RWPE2 (cell line): ENCODE measurements around the gene WBP2.
"Not testable (repeated sequence)": the region's sequence is repeated elsewhere in the genome, so short reads cannot be mapped to it uniquely, and the experiment has no call there.

Experiments
- ATAC-seq: fragments of 200-7000 bp; cut with Tn5 transposase; 3 replicates; pipeline ENCODE4 v1.9.1; 2021; ENCODE audit warnings: low read depth
- DNase-seq: peaks from one replicate; pipeline ENCODE4 v3.0.0-alpha.2; 2020; ENCODE audit warnings: low spot score
- H3K27ac ChIP-seq: fragments of 450-650 bp; 2 replicates; pipeline ENCODE4 v1.5.1; 2017; ENCODE audit warnings: mild to moderate bottlenecking; ENCODE audit not compliant: poor library complexity, severe bottlenecking
- H3K27me3 ChIP-seq: fragments of 250-450 bp; sonication (Bioruptor Pico); 2 replicates; pipeline ENCODE4 v1.5.1; 2021; ENCODE audit warnings: mild to moderate bottlenecking, moderate library complexity; ENCODE audit not compliant: insufficient read depth, poor library complexity, severe bottlenecking
- H3K36me3 ChIP-seq: fragments of 250-450 bp; sonication (Bioruptor Pico); 2 replicates; pipeline ENCODE4 v1.5.1; 2020; ENCODE audit warnings: low read depth, mild to moderate bottlenecking, moderate library complexity
- H3K4me1 ChIP-seq: fragments of 250-450 bp; sonication (Bioruptor Pico); 2 replicates; pipeline ENCODE4 v1.5.1; 2021; ENCODE audit warnings: mild to moderate bottlenecking, moderate library complexity; ENCODE audit not compliant: insufficient read depth, poor library complexity, severe bottlenecking
- H3K4me3 ChIP-seq: fragments of 250-450 bp; sonication (Bioruptor Pico); 2 replicates; pipeline ENCODE4 v1.5.1; 2021; ENCODE audit warnings: mild to moderate bottlenecking, moderate library complexity; ENCODE audit not compliant: severe bottlenecking
- H3K9me3 ChIP-seq: fragments of 250-450 bp; sonication (Bioruptor Pico); 2 replicates; pipeline ENCODE4 v1.5.1; 2021; ENCODE audit warnings: mild to moderate bottlenecking, moderate library complexity; ENCODE audit not compliant: severe bottlenecking
- CTCF ChIP-seq: fragments of 450-650 bp; IDR thresholded peaks from one replicate; pipeline ENCODE4 v1.5.1; 2017; ENCODE audit warnings: mild to moderate bottlenecking, moderate library complexity; ENCODE audit not compliant: poor library complexity, severe bottlenecking

Gene WBP2

GRCh38 chr17:75854101-75854748, 910 bp downstream of the WBP2 start:
- Histone ChIP-seq H3K27ac (peak overlapping the region; percentile 69), H3K4me1 (peaks cover 16% of the 10 kb centered on the region), H3K9me3 (no peaks in the 10 kb centered on the region), H3K4me3 (peak overlapping the region; percentile 62), H3K36me3 (peaks cover 40% of the 10 kb centered on the region), H3K27me3 (no peaks in the 10 kb centered on the region)
- no peak for TF ChIP-seq CTCF
- ATAC-seq = peak; percentile 43
- no peak for DNase-seq

- H3K27ac ChIP-seq = peak overlapping the region; percentile 69
- TF ChIP-seq CTCF = no peak
- H3K27me3 ChIP-seq = no peaks in the 10 kb centered on the region
- ATAC-seq = no peak
- H3K4me1 ChIP-seq = peaks cover 16% of the 10 kb centered on the region
- peaks cover 48% of the 10 kb centered on the region for H3K36me3 ChIP-seq
- DNase-seq = no peak
- no peak overlapping the region for H3K4me3 ChIP-seq
- H3K9me3 ChIP-seq = no peaks in the 10 kb centered on the region
These were observed 1.7 kb downstream of the WBP2 start for GRCh38 chr17:75853433-75853832.

GRCh38 chr17:75851693-75851991, 3.5 kb downstream of the WBP2 start:
- not testable (repeated sequence) for H3K27ac ChIP-seq, H3K4me3 ChIP-seq, ATAC-seq, DNase-seq, H3K27me3 ChIP-seq, H3K9me3 ChIP-seq
- Histone ChIP-seq H3K36me3 (peaks cover 66% of the 10 kb centered on the region), H3K4me1 (peaks cover 16% of the 10 kb centered on the region)

- Histone ChIP-seq H3K27ac (no peak overlapping the region), H3K9me3 (no peaks in the 10 kb centered on the region), H3K4me3 (no peak overlapping the region), H3K27me3 (no peaks in the 10 kb centered on the region), H3K4me1 (peaks cover 14% of the 10 kb centered on the region), H3K36me3 (peaks cover 71% of the 10 kb centered on the region)
- DNase-seq = no peak
- ATAC-seq = no peak
- TF ChIP-seq CTCF = no peak
These were observed 4.0 kb downstream of the WBP2 start for GRCh38 chr17:75850928-75851692.

GRCh38 chr17:75849724-75850123, 5.4 kb downstream of the WBP2 start:
- ATAC-seq (no peak), DNase-seq (no peak)
- TF ChIP-seq CTCF = no peak
- Histone ChIP-seq H3K27ac (no peak overlapping the region), H3K4me3 (no peak overlapping the region), H3K36me3 (peaks cover 78% of the 10 kb centered on the region), H3K27me3 (no peaks in the 10 kb centered on the region), H3K4me1 (peaks cover 27% of the 10 kb centered on the region), H3K9me3 (no peaks in the 10 kb centered on the region)
